Activated CD8-positive, alpha-beta memory T cell treated with anti-CD3 and anti-CD28 coated beads, Interleukin-2, amount 50 U/mL, for 1 hour (primary cell): ENCODE data around the gene BICRA.
"Not testable (repeated sequence)": the region's sequence is repeated elsewhere in the genome, so short reads cannot be mapped to it uniquely, and the experiment has no call there.

Experiments
- DNase-seq: peaks from one replicate; pipeline ENCODE4 v3.0.0-alpha.2; 2020; ENCODE audit errors: extremely low read depth

Gene BICRA

GRCh38 chr19:47608969-47609905 lies at the start of gene BICRA:
TSS of gene BICRA (plus strand) at chr19:47609134. CDS start at chr19:47673575, 64,441 bp downstream.
- peak; percentile 50 for DNase-seq

- DNase-seq, result no peak
Observed at GRCh38 chr19:47560999-47561398, 47.9 kb upstream of the BICRA start.

DNA sequence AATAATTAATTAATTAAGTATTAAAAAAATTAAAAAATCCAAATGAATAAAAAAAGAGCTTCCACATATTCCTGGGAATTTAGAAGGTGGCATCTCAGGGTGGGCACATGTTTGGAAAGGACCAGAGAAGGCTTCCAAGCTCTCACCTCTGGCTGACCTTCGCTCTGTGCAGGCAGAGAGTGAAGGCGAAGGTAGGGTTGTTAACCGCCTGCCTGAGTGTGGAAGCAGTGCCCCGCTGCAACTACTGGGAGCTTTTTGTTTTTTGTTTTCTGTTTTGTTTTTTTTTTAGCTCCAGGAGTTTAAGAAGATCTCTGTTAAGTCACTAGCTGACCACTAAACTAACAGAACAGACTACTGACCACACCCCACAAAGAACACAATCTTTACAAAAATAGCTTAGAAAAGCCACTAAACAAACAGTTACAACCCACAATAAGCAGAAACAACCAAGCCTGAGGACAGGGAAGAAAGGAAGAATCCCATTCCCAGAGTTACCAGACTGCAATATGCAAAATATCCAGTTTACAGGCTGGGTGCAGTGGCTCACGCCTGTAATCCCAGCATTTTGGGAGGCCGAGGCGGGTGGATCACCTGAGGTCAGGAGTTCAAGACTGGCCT lies 47.4 kb upstream of the BICRA start:
- DNase-seq, result no peak

- DNase-seq, result no peak
Observed at GRCh38 chr19:47564081-47564480, 44.9 kb upstream of the BICRA start.

DNA sequence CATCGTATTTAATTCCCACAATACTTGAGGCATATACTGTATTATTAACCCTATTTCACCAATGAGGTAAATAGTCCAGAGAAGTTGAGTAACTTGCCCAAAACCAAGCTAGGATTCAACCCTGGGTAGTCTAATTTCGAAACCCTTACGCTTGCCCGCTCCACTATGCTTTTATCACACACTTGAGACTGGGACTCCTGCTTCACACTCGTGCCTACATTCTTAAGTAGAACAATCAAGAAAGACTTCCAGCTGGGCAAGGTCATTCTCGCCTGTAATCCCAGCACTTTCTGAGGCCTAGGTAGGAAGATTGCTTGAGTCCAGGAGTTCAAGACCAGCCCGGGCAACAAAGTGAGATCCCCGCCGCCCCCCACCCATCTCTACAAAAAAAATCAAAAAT lies 39.6 kb upstream of the BICRA start:
- DNase-seq, result no peak

DNA sequence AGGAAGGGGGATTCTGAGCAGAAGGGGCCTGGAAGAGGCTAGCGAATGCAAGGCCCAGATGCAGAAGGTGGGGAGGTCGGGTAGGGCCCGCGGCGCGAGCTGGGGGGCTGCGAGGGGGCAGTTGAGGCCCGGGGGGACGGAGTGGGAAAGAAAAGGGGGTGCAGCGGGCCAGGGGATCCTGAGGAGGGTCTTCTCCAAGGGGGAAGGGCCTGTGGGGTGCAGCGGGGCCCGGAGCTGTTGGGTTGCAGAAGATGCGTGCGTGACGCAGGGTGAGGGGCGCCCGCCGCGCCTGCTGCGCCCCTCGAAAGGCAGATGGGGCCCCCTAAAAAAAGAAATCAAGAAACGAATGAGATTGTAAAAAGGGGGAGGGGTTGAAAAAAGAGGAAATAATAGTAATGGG lies 36.3 kb upstream of the BICRA start:
- no peak for DNase-seq

DNA sequence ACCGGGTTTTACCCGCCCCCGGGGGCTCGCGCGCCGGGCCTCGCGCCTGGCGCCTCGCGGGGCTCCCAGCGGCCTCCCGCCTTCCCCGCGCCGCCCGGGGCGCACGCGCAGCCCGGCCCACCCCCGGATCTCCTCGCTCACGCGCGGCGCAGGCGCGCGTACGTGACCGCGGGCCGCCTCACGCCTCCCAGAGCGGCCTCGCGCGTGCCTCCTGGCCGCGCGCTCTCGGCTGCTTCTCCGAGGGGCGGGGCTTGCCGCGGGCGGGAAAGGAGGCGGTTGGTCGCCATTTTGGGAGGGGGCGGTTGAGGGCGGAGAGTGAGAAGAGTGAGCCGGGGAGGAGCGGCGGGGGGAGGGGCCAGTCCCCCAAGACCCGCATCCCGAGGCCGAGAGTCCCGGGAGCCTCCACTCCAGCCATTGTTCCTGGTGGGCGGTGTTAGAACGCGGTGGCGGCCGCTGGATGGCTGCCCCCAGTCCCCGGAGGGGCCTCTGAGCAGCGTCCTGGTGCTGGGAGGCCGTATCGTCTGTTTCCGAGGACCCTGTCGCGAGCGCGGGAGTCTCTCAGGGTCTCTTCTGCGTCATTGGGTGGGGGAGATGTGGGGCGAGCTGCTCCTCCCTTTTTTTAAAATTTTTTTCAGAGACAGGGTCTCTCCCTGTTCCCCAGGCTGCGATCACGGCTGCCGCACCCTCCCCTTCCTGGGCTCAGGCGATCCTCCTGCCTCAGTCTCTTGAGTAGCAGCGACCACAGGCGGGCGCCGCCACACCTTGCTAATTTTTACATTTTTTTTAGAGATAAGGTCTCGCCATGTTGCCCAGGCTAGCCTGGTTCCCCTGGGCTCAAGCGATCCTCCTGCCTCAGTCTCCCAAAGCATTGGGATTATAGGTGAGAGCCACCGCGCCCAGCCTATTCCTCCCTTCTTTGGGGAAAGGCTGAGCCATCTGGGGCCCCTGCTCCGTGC lies 35.6 kb upstream of the BICRA start, which contains the start of gene ZNF541:
Gene ZNF541 (minus strand): TSS at position 78 of the 956 bp plus-strand sequence. CDS start 17,292 bp downstream, outside the sequence.
- DNase-seq, result peak; percentile 64

- DNase-seq, result no peak
Observed at GRCh38 chr19:47580397-47580796, 28.5 kb upstream of the BICRA start.

- no peak for DNase-seq
Observed at GRCh38 chr19:47581605-47582319, 27.2 kb upstream of the BICRA start.

DNA sequence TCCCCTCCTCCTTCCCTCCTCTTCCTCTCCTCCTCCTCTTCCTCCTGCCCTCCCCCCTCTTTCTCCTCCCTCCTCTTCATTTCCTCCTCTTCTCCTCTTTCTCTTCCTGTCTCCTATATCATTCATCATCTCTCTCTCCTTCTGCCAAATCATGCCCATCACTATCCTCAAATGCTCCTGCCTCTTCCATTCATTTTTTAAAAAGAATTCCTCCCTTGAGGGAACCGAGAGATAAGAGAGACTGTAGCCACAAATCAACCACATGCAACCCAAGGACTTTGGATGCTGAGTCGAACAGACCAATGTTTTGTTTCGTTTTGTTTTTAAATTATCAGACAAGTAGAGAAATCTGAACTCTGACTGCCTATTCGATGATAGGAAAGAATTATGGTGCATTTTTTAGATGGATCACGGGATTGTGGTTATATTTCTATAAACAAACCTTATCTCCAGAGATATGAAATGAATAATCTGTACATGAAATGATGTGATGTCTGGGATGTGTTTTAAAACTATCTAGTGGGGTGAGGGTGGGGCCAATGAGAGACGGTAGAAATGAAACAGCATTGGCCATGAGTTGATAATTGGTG lies 26.5 kb upstream of the BICRA start:
- DNase-seq, result no peak

DNA sequence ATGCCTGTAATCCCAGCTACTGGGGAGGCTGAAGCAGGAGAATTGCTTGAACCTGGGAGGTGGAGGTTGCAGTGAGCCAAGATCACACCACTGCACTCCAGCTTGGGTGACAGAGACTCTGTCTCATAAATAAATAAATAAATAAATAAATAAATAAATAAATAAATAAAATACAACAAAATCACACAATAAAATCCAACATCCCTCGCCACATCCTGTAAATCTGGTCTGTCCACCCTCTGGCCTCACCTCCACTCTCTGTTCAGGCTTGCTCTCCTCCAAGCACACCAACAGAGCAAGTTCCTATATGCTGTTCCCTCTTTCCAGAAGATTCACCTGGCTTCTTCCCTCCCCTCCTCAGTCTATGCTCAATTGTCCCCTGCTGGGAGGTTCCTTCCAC lies 25.8 kb upstream of the BICRA start:
- not testable (repeated sequence) for DNase-seq

- no peak for DNase-seq
Observed at GRCh38 chr19:47587295-47587694, 21.6 kb upstream of the BICRA start.

- DNase-seq, result no peak
Observed at GRCh38 chr19:47589824-47590223, 19.1 kb upstream of the BICRA start.

GRCh38 chr19:47593860-47594259 lies 15.1 kb upstream of the BICRA start:
- no peak for DNase-seq

GRCh38 chr19:47595944-47596343 lies 13.0 kb upstream of the BICRA start:
- DNase-seq, result no peak

GRCh38 chr19:47598407-47599349 lies 10.3 kb upstream of the BICRA start:
- DNase-seq, result no peak

DNA sequence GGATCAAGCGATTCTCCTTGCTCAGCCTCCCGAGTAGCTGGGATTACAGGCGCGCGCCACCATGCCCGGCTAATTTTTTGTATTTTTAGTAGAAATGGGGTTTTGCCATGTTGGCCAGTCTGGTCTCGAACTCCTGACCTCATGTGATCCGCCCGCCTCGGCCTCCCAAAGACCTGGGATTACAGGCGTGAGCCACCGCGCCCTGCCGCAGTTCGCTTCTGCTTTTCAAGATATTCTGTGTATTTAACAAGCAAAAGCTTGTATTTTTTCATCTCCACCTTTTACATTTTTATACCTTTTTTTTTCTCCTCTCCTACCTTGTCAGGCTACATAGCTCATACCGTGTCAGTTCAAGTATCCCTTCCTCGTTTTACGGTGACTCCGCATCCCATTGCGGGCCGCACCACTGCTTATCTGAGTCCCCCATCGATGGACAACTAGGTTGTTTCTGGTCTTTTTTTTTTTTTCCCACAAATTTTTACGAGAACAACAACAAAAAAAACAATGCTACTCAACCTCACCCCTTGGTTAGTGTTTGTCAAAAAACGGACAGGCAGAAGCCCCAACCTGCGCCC lies 9.2 kb upstream of the BICRA start:
- DNase-seq, result not testable (repeated sequence)

DNA sequence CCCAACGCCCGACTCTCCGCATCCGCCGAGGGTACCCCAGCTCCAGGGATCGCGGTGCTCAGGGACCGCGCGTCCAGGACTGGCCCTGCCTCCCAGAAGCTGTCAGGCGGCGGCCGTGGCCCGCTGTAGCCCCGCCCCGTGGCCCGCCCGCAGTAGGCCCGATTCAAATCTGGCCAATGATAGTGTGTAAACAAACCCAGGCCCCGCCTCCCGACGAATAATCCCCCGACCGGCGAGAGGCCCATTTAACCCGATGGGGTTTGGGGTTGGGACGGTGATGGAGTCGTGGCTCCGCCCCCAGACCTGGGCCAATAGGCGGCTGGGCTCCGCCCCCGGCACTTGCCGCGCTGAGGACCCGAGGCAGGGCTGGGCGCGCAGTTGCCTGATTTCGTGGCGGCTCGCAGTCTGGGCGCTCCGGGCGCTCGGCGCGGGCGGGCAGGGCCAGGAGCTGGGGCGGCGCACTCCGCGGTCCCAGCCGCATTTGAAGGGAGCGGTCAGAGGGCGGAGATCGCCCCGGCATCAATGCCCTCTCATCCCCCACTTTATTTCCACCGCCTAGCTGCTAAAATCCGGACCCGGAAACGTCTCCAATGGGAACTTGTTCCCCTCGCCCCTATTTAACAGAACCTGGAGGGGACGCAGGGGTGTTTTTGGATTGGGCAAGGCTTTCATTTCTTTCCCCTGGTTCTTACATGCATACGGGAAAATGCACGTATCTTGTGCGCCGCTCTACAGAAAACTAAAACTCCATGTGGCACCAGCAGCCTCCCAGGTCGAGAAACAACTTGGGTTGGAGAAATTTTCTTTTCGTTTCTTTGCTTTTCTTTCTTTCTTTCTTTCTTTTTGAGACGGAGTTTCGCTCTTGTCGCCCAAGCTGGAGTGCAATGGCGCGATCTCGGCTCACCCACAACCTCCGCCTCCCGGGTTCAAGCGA lies 8.4 kb upstream of the BICRA start:
- DNase-seq, result peak; percentile 99
